G401 (cell line): ENCODE results near the gene OAT. TPM values are rescaled to one million over a fixed set of nuclear protein-coding genes. Genes with fewer than 3 reads are reported as not detected.

Experiments
- DNase-seq: peaks from one replicate; pipeline ENCODE4 v3.0.0-alpha.2; 2015; ENCODE audit warnings: low spot score
- in situ Hi-C: cut with HindIII; loops from 2 replicates; pipeline ENCODE4 v1.10.0; 2016; ENCODE audit warnings: low sequenced_read_pairs, mixed read lengths
- total RNA-seq: library from RNA; depleted of rRNA; stranded (reverse); fragments of >200 nt; shearing (Covaris generic); gene quantifications from 2 replicates; pipeline ENCODE4 v1.2.3, GENCODE V29; 2014; rRNA removed

Gene OAT
- total RNA-seq = 193 and 244 TPM in 2 replicates

DNA sequence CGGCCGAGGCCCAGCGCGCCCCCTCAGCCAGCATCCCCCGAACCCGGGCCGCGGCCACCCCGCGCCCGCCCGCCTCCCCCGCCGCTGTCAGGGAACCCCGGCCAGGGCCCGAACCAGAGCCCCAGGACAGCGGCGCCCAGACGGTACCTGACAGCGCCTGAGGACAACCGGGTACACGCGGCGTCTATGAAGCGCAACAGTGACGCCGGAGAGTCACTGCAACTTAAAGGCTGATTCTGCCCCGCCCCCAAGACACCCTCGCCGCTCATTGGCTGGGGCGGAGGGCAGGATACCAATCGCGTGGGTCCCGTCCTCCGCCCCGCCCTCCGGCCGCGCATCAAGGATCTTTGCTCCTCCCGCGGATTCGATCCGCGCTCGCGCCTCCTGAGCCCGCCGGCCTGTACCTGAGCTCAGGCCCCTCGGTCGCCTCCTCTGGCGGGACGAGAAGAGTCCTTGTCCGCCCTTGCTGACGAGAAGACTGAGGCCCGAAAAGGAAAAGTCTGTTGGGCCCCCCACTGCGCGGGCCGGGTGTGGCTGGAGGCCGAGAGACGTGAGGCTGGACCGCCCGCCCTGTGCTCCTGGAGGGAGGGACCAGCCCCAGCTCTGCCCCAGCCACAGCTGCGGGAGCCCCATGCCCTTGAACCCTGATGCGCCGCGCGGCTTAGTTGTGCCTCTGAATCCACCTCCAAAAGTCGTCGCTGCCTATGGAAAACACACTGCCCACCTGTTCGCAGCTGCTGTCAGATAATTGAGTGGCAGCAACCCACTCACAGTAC lies at the start of gene OAT:
Gene OAT, minus strand, starts transcription at position 198 of the 776 bp plus-strand sequence. CDS start 6,752 bp downstream, outside the sequence.
- in situ Hi-C loops = no loop called here

DNA sequence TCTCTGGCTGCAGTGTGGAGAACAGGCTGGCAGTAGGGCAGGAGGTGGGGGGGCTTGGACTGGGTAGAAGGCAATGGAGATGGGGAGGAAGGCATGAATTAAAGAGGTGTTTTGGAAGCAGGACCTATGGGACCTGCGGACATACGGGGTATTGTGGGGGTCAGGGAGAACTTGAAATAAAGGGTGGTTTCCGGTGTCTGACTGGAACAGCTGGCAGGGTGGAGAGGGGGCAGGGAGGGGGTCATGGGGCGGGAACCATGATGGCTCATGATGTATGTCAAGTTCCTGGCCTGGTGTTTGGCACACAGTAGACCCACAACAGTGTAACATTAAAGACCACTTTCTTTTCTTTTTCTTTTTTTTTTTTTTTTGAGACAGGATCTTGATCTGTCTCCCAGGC lies 48.4 kb upstream of the OAT start:
- DNase-seq = no peak
- in situ Hi-C loops = no loop called here

More for the DNA sequence above, at the start of gene OAT:
- DNase-seq = peak; percentile 98

DNA sequence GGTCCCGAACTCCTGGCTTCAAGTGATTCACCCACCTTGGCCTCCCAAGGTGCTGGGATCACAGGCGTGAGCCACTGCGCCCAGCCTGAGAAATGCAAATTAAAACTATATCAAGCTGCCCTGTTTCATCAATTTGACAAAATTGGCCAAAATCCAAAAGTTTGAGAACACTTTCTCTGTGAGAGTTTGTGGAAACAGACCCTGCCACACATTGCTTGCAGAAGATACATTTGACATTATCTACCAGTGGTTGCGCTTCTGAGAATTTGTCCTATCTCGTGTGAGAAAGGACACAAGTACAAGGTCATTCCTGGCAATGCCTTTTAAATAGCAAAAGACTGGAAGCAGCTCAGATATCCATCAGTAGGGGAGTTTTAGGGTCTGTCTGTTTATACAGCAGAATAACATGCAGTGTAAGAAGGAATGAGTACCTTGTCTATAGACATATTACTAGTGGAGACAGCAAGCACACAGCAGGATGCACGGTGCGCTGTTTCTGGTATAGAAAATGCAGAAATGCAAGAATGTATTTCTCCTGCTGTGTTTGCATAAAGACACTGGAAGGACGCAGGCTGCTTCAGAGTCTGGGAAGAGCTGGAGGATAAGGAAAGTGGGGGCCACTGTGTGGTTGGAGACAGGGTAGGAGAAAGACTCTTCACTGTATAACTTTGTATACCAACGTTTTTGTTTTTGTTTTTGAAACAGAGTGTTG lies 47.2 kb upstream of the OAT start:
- in situ Hi-C loops = no loop called here

DNA sequence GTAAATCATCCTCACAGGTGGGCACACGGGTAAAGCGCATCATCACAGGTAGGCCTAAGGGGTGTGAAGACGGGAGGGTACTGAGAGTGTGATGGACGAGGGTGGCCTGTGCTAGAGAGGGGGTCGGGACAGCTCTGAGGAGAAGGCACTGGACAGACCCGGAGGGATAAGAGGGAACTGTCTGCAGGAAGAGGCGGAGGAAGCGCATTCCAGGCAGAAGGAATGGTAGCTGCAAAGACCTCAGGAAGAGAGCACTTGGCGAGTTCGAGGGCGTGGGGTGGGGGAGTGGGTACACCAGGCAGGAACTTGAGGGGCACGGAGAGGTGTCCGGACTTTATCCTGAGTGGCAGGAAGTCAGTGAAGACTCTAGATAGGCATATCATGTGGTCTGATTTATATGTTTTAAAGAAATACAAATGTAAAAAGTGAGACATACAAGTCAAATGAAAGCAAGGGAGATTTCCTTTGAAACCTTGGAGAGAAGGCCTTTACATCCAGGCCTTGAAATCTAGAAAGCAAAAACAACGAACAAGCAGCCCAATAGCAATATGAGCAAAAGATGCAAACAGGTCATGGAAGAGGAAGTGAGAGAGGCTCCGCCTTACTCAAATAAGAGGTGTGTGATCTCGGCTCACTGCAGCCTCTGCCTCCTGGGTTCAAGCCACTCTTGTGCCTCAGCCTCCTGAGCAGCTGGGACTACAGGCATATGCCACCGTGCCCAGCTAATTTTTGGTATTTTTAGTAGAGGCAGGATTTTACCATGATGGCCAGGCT lies 46.5 kb upstream of the OAT start:
- DNase-seq = no peak
- in situ Hi-C loops = no loop called here

More for the DNA sequence above, 47.2 kb upstream of the OAT start:
- DNase-seq = no peak

- DNase-seq = no peak
- in situ Hi-C loops = no loop called here
Measured at GRCh38 chr10:124464028-124464965, 45.6 kb upstream of the OAT start.

DNA sequence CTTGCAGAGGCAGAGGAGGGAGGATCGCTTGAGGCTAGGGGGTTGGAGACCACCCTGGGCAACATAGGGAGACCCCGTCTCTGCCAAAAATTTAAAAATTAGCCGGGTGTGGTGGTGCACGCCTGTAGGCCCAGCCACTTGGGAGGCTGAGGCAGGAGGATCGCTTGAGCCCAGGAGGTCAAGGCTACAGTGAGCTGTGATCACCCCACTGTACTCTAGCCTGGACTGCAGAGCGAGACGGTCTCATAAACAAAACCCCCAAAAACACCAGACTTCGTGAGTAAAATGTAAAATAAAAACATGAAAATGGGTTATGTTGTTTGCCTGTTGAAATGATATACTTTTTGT lies 43.6 kb upstream of the OAT start:
- no peak for DNase-seq
- in situ Hi-C loops = no loop called here

- in situ Hi-C loops = no loop called here
- DNase-seq = peak; percentile 83
Measured at GRCh38 chr10:124461642-124462347, 43.1 kb upstream of the OAT start, which contains the start of gene LHPP. LHPP (plus strand) TSS chr10:124461823; CDS start chr10:124461863, 40 bp downstream.

DNA sequence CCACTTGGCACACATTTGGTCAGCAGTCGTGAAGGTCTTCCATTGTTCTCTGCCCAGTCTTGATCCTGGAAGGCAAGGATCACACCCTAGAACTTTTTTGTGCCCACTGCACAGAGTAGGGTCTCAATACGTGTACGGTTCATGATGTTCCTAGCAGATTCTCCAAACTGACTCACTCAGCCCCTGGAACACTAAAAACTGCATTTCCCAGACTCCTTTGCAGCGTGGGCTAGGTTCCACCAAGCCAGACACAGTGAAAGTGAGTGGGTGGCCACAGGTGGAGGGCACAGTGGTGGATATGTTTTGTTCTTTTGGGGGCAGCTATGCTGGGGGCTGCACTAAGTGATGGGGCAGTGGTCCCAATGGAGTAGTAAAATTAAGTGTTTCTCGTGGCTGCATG lies 41.4 kb upstream of the OAT start:
- no peak for DNase-seq
- in situ Hi-C loops = no loop called here

- in situ Hi-C loops = no loop called here
- no peak for DNase-seq
Measured at GRCh38 chr10:124459395-124459794, 40.7 kb upstream of the OAT start.

GRCh38 chr10:124458889-124459288 lies 40.2 kb upstream of the OAT start:
- in situ Hi-C loops = no loop called here
- DNase-seq = no peak

GRCh38 chr10:124458473-124458872 lies 39.8 kb upstream of the OAT start:
- in situ Hi-C loops = no loop called here
- DNase-seq = no peak

GRCh38 chr10:124455441-124455840 lies 36.7 kb upstream of the OAT start:
- in situ Hi-C loops = no loop called here
- DNase-seq = no peak

DNA sequence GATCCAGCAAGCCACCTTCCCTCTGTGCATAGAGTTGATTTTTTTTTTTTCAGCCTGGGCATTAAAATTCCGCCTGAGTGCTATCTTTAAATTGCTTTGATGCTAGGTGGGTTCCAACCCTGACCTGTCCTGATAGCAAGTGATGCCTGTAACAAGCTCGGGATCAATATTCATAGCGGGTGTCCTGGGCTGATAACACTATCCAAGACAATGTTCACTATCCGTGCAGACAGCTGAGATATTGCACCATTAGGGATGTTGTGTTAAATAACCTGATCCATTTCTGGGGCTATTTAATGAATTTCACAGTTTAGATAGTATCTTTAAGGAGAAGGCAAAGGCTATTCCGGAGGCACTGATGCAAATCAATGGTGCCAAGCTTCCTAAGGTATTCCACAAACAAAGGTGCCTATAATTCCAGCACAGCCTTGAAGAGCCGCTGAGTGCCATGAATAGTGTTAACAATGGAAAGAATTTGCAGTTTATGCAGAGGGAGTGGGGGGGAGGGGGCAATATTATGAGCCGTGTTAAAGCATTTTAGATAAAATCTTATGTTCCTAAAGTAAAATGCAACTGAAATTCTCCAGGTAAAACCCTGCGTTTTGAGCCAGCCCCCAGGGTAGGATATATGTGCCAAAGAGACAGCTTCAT lies 35.4 kb upstream of the OAT start:
- no peak for DNase-seq
- in situ Hi-C loops = no loop called here

DNA sequence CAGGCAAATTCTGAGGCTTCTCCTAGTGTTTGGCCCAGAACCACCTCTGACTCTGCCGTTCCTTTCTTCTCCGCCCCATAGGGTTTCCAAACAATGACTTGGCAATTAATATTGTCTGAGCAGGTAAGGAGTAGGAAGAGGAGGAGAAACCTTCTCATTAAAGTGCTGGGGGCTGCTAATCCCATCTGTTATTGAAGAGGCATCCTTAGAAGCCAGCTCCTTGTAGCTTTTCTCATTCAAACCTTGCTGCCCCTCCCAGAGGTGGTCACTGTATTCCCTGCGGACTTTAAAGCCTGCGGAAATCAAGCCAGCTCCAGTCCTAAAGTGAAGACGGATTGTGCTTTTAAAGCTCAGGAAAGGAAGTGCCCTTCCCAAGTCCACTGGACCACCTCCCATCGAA lies 32.6 kb upstream of the OAT start:
- in situ Hi-C loops = no loop called here
- DNase-seq = no peak

GRCh38 chr10:124450783-124451057 lies 32.0 kb upstream of the OAT start:
- in situ Hi-C loops = no loop called here
- no peak for DNase-seq

- DNase-seq = peak; percentile 22
- in situ Hi-C loops = no loop called here
Measured at GRCh38 chr10:124450012-124450782, 31.5 kb upstream of the OAT start, which contains the start of gene NKX1-2. NKX1-2 (minus strand) TSS chr10:124450035; CDS start chr10:124449943, 92 bp downstream.
